Kidney glomerular epithelial cell (primary cell): ENCODE results near the gene RPTOR.

ENCODE experiments used
- DNase-seq: peaks from one replicate; lab custom pipeline; 2025; lab: John Stamatoyannopoulos, UW

RPTOR gene

DNA sequence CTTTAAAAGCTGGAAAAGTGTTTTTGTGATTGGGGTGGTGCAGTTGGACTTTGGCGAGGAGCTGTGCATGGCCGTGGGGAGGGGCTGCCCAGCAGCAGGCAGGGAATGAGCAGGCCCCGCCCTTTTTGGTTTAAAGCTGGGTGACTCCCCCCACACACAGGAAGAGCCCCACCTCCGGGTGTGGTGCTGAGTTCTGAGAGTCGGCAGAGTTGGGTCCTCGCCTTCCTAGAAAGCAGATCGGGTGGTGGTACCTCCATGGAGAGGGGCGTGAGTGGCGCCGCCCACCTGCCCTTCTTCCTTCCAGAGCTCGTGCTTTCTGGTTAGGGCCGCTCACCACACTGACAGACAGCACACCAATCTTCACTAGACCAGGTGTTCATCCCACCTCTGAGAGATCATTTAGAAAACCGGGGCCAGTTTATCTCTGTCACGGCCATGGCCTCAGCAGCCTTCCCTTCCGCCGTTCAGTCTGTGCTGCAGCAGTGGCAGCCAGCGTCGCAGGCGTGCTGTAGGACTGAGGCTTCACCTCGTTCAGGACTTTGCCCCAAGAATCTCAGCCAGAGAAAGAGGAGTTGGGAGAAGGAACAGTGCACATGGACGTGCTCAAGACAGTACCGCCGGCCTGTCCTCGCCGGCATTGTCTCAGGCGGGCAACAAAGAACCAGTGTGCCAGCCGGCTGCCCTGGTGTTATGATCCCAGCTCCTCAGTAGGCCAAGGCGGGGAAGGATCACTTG lies 303.0 kb downstream of the RPTOR start:
- DNase-seq: no peak

DNA sequence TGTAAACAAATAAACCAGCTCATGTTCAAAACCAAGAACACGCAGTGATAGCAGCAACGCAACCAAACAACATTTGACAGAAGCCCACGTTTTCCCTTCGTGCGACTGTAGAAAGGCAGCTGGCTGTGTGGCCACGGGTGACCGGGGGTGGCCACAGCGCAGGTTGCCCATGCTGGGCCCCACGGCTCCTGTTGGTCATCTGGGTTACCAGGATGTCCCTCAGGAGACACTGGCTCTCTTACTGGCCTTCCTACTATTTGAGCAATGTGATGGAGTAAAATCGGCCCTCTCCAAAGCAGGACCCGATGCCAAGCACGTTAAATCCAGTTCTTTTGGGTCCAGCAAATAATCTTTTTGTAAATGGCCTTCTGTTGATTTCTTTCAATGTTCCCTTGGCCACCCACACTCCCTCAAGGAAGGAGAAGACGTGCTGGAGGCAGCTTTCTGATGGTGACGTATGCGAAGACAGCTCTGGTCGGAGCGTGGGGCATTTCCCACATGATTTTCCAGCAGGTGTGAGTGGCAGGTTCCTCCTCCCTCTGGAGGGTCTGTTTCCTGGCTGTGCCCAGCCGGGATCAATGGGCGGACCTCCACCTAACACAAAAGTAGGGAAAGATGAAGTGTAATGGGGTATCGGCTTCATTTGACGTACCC lies 303.9 kb downstream of the RPTOR start:
- no peak for DNase-seq

DNA sequence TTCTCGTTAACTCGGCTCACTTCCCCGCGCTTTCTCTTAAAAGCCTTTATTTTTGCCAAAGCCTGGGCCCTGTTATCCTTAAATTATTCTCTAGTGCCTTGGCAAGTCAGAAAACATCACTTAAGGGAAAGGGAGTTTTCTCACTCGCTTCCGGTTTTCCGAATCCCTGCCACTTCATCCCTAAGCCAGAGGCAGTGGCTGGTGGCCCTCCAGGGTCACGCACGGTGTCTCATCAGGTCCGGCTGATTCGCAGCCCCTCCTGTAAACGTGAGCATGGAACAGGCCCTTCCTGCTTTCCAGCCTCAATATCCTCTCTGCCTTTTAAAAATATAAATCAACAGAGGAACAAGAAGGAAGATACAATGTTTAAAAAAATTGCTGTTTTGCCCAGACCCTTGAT lies 304.5 kb downstream of the RPTOR start:
- DNase-seq: no peak

DNA sequence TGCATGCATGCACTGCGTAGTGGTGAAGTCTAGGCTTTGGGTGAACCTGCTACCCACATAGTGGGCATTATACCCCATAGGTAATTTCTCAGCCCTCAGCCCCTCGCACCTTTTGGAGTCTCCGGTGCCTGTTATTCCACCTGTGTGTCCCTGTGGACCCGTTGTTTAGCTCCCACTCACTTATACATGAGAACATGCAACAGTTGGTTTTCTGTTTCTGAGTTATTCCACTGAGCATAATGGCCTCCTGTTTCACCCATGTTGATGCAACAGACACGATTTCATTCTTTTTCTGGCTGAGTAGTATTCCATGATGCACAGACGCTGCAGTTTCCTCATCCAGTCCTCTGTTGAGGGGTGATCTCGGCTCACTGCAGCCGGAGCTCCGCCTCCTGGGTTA lies 305.5 kb downstream of the RPTOR start:
- DNase-seq: no peak

DNA sequence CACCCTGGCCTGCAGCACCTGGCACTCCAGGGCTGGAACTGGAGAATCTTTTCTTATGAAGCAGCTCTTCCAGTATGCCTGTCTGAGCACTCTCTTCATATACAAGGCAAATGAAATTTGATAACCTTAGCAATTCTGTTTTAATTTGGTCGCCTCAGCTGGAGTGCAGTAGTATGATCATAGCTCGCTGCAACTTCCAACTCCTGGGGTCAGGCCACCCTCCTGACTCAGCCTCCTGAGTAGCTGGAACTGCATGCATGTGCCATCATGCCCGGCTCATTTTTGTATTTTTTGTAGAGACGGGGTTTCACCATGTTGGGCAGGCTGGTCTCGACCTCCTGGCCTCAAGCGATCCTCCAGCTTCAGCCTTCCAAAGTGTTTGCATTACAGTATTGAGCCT lies 306.2 kb downstream of the RPTOR start:
- DNase-seq: no peak

DNA sequence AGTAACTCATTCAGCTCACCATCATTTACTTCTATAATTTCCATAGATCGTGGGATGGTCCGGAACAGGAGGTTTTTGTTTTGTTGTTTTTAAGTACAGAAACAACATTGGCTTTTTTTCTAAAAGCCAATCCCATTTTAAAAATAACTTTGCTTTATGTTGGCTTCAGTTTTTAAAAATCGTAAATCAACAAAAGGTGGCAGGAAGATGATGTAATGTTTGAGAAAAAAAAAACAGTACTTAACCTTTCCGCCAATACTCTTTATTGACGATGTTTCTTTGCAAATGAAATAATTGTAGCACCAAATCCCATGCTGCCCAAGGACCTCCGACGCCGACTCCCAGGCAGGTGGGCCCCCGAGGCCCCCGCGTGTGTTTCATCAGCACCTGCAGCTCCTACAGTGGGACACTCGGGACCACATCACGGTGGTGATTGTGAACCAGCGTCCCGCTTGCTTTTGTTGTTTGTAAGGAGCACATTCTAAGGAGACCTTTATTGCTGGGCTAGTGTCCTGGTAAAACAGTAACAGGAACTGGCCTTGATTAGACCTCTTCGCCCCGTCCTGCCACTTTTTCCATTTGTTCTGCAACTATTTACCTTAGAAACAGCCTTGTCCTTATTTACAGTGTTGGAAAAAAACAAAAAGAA lies 306.8 kb downstream of the RPTOR start:
- no peak for DNase-seq

DNA sequence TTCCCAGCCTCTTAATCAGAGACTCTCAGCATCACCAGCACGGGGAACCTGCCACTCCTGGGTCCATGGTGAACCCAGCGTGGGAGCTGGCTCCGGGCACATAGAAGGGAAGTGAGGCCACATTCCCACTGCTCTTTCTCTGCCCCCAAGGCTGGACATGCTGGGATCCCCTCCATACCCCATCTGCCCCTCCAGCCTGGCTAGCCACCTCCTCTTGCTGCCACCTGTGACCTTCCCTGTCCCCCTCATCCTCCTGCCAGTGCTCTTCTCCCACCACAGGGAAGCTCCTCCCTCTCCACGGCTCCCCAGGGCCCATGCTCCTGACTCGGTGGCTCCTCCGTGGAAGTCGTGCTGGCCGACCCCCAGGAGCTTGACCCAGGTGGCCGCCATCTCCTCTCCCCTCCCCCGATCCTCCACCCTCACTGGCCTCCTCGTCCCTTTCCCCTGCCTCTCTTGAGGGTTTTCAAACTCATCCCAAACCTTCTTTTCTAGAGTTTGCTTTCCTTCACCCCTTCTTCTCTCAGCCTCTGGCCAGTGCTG lies 307.9 kb downstream of the RPTOR start:
- DNase-seq: no peak

DNA sequence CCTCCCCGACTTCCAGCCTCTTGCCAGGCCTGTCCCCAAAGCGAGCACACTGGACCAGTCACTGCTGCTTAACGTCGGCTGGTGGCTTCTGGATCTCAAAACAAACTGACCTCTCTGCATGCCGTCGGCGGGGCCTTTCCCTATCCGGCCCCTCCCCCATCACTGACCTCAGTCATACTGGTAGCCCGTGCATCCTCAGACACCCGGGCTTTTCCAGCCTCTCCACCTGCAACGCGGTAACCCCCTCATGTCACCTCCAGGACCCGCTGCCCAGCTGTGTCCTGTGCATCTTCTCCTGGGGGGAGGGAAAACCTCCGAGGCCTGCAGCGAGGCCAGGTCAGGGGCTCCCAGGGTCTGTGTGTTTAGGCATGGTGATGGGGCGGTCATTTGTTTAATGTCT lies 308.4 kb downstream of the RPTOR start:
- no peak for DNase-seq

DNA sequence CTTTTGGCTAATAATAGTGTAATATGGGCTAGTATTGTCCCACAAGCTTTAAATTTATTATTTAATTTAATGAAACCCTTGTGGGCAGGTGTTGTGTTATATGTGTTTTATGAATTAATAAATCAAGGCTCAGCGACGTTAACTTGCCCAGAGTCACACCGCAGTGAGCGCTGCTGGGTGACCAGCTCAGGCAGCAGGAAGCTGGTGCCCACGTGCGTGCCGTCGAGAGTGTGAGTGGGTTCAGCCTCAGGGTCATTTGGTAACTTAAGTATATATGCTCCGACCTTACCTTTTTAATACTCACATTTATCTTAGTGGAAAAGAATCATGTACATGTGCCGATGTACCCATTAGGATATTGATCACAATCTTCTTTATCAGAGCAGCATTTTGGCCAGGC lies 309.6 kb downstream of the RPTOR start:
- DNase-seq: no peak

DNA sequence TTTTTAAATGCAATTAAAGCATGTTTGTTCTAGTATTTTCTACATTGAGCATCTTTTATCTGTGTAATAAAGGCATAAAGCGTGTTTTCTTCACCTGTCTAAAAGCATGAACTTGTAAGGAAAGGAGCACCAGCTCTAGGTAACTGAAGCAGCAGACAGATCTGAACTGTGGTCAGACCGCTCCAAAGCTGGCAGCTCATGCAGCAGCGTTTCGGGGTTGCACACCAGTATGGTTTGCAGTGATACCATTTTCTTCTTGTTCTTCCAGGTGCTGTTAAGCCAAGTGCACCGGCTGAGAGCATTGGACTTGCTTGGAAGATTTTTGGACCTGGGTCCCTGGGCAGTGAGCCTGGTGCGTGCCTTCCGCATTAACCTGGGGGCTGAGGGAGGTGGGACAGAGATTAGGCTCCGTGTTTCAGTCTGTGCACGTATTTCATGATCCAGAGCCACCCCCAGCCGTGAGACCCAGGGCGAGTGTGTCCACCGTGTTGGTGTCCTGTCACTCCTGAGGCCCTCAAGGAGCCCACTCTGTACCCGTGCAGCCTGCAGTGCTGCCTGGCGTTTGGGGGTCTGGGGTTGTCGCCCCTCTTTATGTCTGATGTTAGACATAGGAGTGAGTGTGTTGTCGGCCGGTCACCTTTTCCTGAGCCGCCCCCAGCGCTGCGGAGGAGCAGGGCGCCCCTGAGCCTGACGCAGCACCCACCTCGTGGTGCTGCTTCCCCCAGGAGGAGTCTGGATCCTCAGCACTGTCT lies 310.7 kb downstream of the RPTOR start:
- DNase-seq: no peak

DNA sequence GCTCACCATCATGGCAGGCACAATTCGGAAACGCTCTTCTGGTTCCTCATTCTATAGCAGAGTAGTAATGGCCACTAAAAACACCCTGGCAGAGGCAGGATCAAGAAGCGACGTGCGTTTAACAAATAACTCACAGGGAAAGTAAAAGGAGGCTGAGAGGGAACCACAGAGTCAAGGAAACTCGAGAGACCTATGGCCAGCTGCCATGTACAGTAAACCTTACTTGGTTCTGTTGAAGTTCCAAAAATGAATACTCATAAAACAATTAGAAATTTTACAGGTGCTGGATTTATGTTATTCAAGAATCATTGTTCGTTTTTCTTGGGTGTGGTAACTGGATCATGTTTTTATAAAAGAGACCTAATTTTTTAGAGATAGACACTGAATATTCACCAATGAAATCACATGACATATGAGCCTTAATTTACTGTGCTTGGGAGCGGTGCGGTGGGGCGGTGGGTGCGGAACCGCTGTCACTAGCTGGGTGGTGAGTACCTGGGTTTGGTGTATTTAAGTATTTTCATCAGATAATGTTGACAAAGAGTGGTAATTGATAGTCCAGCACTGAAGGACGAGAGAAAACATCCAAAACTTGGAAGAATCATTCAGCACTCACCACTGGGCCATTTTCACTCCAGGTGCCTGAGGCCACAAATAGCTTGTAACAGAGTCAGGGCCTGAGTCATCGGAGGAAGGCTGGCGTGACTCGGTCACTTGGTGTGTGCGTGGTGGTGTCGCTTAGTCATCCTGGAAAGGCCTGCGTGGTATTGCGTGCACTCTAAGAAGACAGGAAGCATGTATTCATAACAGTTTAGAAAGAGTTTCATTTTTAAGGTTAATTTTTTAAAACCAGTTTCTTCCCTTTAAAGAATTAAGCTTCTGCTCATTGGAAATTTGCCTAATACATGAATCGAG lies 311.6 kb downstream of the RPTOR start:
- peak; percentile 82 for DNase-seq

DNA sequence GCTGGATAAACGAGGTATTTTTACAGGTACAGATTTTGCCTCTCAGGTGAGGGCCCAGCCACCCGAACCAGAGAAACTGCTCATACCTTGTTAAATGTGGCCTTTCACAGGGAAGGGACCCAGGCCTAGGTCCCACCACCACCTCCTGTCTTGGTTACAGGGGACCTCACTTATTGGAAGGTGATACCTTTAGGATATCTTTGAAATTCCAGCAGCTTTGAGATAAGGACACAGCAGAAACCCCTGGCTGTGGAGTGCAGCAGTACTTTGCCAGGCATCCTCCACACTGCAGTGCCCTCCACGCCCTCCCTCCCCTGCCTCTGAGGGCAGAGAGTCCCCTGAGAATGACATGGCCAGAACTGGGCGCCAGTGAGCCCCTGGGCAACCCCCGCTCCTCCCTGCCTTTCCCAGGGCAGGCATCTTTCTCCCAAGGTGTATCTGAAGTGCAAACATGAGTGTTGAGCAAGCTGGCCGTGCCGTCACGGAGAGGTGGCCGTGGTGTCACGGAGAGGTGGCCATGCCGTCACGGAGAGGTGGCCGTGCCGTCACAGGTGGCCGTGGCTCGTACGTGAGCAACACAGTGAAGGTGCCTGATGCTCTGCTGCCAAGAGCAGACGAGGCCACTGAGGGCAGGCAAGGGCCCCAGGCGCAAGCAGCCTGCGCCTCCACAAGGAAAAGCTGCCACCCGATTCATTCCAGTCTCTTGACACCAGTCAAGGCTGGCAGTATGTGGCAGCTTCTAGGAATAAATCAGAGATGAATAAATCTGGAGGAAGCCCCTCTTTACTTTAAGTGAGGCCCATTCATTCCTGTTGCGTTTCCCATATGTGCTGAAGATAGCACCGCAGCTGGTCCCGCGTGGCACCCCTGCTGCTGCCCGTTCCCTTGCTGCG lies 312.5 kb downstream of the RPTOR start:
- no peak for DNase-seq

DNA sequence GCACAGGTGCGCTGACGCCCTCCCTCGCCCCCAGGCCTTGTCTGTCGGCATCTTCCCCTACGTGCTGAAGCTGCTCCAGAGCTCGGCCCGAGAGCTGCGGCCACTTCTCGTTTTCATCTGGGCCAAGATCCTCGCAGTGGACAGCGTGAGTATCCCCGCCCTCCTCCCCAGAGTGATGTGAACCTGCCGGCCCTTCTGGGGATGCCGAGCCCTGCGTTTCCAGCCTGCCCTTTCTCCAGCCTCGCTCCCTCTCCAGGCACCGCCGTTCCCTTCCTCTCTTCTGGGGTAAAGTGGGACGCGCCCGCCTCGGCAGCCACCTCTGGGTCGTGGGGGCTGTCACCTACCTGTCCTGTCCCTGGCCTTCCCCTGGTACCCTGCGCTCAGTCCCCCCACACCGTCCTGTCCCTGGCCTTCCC lies 313.1 kb downstream of the RPTOR start:
- DNase-seq: no peak

DNA sequence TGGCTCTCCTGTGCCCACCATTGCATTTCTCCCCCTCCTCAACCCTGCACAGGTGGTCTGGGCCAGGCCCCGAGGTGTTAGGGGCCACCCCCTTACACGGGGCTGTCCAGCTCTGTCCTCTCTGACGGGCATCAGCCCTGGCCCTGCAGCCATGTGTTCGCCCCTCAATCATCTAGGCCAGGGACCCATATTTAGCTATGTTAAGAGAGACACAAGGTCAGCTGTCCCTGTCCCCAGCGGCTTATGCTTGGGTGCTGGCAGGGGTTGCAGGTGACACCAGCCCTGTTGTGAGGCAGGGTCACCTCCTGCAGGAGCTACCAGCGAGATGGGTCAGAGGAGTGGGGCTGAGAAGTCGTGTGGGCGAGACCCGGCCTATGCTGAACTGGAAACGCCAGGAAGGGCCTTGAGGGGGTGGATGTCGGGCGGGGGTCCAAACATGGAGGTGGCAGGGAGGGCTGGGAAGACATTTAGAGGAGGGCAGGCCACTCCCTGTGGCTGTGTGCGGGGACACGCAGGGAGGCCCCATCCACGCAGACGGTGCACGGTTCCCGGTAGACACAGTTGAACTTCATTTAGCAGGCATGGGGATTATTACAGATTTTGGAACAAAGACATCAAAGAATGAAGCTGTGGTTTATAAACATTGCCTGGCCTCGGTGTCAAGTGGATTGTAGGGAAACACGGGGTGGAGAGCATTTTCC lies 313.8 kb downstream of the RPTOR start:
- no peak for DNase-seq

DNA sequence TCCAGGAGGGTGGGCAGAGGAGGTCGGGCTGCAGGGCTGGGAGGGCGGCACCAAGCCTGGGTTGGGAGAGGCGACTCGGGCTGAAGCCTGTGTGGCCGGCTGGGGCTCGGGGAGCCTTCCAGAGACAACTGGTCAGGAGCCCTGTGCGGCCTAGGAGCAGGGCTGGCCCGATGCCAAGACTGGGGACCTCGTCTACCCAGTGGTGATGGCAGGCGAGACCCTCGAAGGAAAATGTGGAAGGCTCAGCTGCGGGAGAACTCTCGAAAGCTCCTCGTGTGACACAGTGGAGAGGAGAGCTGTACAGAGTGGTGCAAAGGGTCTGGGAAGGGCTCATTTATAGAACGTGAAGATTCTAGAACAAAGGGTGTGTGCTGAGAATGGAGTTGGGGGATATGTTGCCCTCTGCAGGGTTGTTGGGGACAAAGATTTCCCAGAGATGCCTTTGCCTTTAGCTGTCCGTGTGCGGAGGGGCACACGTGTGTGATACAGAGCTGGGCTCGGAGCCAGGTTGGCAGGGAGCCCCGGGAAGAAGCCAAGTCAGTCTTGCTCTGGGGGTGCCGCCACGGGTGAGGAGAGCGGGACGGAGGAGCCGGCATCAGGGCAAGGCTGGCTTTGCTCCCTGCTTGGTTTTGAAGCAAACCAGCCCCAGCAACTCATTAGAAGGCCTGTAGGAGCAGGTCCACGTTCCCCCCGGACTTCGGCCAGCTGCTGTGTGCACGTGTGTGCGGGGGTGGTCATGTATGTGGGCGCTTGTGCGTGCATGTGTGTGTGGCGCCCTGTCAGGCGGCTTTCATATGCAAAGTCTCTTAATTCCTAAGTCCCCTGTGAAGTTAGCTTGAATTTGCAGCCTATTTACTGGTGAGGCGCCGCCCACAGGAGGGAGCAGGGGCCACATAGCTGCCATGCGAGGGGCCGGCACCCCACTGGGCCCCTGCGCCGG lies 314.6 kb downstream of the RPTOR start:
- DNase-seq: peak; percentile 29

DNA sequence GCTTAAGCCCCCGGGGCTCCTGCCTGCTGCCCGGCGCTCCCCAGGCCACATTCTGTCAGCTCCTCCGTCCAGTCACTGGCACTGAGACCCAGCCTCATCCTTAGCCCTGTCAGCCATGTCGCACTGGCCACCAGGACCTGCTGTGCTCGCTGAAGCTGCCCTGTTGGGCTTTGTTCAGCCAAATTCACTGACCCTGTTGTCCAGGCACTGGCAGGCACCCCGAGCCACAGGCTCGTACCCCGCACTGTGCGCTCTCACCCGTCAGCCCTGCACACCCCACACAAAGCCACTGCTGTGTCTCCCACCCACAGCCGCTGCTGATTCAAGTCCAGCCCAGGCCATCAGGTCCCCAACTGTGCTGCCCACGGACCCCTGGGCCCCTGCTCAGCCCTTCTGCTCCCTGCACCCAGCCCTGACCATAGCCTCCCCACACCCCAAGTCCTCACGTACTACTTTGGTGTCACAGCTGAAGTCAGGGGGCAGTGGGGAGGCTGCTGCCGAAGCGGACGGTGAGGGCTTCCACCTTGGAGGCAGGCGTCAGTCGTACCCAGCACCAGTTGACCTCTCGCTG lies 315.5 kb downstream of the RPTOR start:
- no peak for DNase-seq

DNA sequence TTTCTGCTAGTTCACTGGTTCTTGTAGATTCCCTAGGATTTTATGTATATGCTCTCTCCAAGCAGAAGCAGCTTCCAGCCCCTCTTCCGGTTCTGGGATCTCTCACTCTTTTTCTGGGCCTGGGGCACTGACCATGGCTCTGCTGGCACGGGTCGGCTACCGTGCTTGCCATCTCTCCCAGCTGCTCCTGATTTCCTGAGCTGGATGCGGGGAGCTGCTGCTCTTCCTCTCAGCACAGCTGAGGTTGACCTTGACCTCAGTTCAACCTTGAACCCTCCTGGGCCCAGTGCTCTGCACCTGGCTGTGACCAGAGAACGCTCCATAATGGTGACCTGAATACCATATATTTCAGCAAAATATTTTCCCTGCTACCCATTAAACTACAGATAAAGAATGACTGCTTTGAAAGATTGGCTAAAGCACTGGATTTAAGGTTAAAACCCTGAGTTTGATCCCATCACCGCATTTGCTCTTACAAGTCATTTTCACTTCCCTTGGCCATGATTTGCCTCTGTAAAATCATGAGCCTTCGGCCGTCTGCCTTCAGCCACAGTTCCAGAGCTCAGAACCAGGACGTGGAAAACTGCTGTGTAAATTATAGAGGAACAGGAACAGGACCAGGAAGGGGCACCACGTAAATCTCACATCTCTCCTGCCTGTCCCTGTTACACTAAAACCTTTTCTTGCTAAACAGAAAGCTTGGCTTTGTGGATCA lies 316.2 kb downstream of the RPTOR start:
- no peak for DNase-seq
